GM12891 (cell line): Measurements from ENCODE around the gene PEX11A.

ENCODE experiments used
- POLR2A ChIP-seq: IDR thresholded peaks from 2 replicates; pipeline ENCODE4 v1.6.1; 2011; ENCODE audit warnings: low read depth, low read length, control low read depth
- POLR2AphosphoS5 ChIP-seq: IDR thresholded peaks from 2 replicates; pipeline ENCODE4 v1.6.1; 2011; ENCODE audit warnings: low read depth, low read length, control low read depth
- SPI1 ChIP-seq: IDR thresholded peaks from 2 replicates; pipeline ENCODE4 v1.6.1; 2011; ENCODE audit warnings: low read depth, low read length, control low read depth
- TAF1 ChIP-seq: IDR thresholded peaks from 2 replicates; pipeline ENCODE4 v1.6.1; 2011; ENCODE audit warnings: low read depth, low read length, control low read depth

DNA sequence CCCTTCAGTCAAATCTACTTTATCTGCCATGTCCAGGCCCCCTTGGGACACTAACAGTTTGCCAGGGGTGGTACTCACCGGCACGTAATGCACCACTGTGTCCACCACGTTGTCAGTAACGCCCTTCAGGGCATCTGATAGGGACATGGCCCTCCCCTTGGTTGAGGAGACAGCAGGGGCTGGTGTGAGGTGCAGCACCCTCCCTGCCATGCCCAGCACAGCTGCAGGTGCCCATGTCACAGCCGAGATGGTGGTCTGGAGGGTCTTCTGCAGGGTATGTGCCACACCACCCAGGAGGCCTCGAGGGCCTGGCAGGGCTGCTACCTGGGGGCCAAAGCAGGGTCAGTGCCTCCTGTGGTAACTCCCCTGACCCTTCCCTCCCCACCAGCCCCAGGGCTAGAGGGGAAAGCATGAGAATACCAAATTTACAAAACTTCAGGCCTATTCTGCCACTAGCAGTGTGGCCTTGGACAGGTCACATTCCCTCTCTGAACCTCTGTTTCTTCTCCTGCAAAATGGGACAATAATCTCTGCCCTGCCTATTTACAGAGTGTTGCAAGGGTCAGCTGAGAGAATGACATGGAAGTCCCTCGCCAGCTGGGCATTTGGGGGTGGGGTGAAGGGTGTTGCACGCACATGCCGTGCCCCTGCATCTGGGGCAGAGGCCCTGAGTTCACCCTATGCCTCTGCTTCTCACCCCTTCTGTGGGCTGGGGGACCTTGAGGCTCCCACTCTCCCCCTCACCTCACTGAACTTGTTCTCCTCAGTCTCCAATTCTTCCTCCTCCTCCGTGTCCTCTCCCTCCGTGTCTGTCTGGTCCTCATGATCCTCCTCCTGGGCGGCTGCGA, 23.5 kb downstream of the PEX11A start:
- TF ChIP-seq POLR2A (no peak), POLR2AphosphoS5 (no peak), TAF1 (no peak), SPI1 (no peak)
